GM12878 (cell line): Measurements from ENCODE around the gene TANC1.

Experiments used
- EZH2 ChIP-seq: IDR thresholded peaks from 2 replicates; pipeline ENCODE4 v1.6.1; 2012; ENCODE audit warnings: low read depth, mild to moderate bottlenecking, control low read depth, inconsistent platforms, low read length, borderline replicate concordance; ENCODE audit not compliant: control insufficient read depth
- FOXK2 ChIP-seq: fragments of 450-650 bp; IDR thresholded peaks from 2 replicates; pipeline ENCODE4 v1.6.1; 2017; ENCODE audit warnings: mild to moderate bottlenecking, moderate library complexity
- GABPA ChIP-seq: IDR thresholded peaks from 2 replicates; pipeline ENCODE4 v1.6.1; 2014; ENCODE audit warnings: antibody characterized with exemption, low read depth, mild to moderate bottlenecking, inconsistent platforms
- NBN ChIP-seq: fragments of 450-650 bp; IDR thresholded peaks from 2 replicates; pipeline ENCODE4 v1.6.1; 2016

- TF ChIP-seq EZH2 (no peak), GABPA (no peak), FOXK2 (no peak), NBN (no peak)
These were observed 19.3 kb upstream of the TANC1 start for GRCh38 chr2:158948964-158949699.
